Liver (tissue), 9 donors: ENCODE results near the gene WDR74. TPM values are rescaled to one million over a fixed set of nuclear protein-coding genes. Genes with fewer than 3 reads are reported as not detected.

ENCODE experiments used
- DNase-seq: peaks from one replicate; pipeline ENCODE4 v3.0.0-alpha.2; 2017; ENCODE audit warnings: low spot score
- H3K27ac ChIP-seq, 2 donors: one replicate each; pipeline ENCODE4 v1.7.0; 2013; ENCODE audit warnings: inconsistent platforms in 2 of 2, low read length in 2 of 2, control low read depth in 1 of 2, low read depth in 1 of 2, mild to moderate bottlenecking in 1 of 2
- H3K27me3 ChIP-seq, 4 donors: one replicate each; pipeline versions ENCODE4 v1.6.1 to v1.7.0; 2013; ENCODE audit warnings: low read length in 3 of 4, inconsistent platforms in 1 of 4, mild to moderate bottlenecking in 1 of 4, moderate library complexity in 1 of 4; ENCODE audit not compliant: control insufficient read depth in 4 of 4, insufficient read depth in 4 of 4
- H3K36me3 ChIP-seq, 4 donors: one replicate each; pipeline versions ENCODE4 v1.6.1 to v1.7.0; 2013; ENCODE audit warnings: low read length in 3 of 4, mild to moderate bottlenecking in 3 of 4, low read depth in 1 of 4, moderate library complexity in 1 of 4; ENCODE audit not compliant: control insufficient read depth in 4 of 4, insufficient read depth in 3 of 4
- H3K4me1 ChIP-seq, 4 donors: one replicate each; pipeline versions ENCODE4 v1.6.1 to v1.7.0; 2013; ENCODE audit warnings: low read length in 3 of 4, mild to moderate bottlenecking in 3 of 4, moderate library complexity in 1 of 4; ENCODE audit not compliant: control insufficient read depth in 4 of 4, insufficient read depth in 4 of 4
- H3K4me3 ChIP-seq, 3 donors: one replicate each; pipeline versions ENCODE4 v1.6.1 to v1.7.0; 2013; ENCODE audit warnings: low read length in 3 of 3, control low read depth in 1 of 3, low read depth in 1 of 3, mild to moderate bottlenecking in 1 of 3
- H3K9ac ChIP-seq, 2 donors: one replicate each; pipeline ENCODE4 v1.7.0; 2013; ENCODE audit warnings: low read length in 2 of 2, mild to moderate bottlenecking in 2 of 2, moderate library complexity in 2 of 2, control low read depth in 1 of 2, low read depth in 1 of 2
- H3K9me3 ChIP-seq, 4 donors: one replicate each; pipeline versions ENCODE4 v1.6.1 to v1.7.0; 2013; ENCODE audit warnings: low read length in 3 of 4; ENCODE audit not compliant: control insufficient read depth in 4 of 4
- EGR1 ChIP-seq, 2 donors: IDR thresholded peaks; 2 replicates each; pipeline ENCODE4 v1.6.1; 2016 to 2018; ENCODE audit warnings: antibody characterized with exemption in 2 of 2, low read depth in 2 of 2
- FOXA1 ChIP-seq: IDR thresholded peaks from 2 replicates; pipeline ENCODE4 v1.6.1; 2016; ENCODE audit warnings: antibody characterized with exemption
- FOXA2 ChIP-seq: IDR thresholded peaks from 2 replicates; pipeline ENCODE4 v1.6.1; 2016; ENCODE audit warnings: antibody characterized with exemption
- GABPA ChIP-seq, 2 donors: IDR thresholded peaks in 1 of 2; conservative IDR thresholded peaks in 1 of 2; 2 replicates each; pipeline ENCODE4 v1.6.1; 2016; ENCODE audit warnings: antibody characterized with exemption in 2 of 2, mild to moderate bottlenecking in 1 of 2, moderate library complexity in 1 of 2
- HNF4A ChIP-seq, 2 donors: conservative IDR thresholded peaks; 2 replicates each; pipeline ENCODE4 v1.6.1; 2016; ENCODE audit warnings: antibody characterized with exemption in 2 of 2, mild to moderate bottlenecking in 2 of 2
- HNF4G ChIP-seq: IDR thresholded peaks from 2 replicates; pipeline ENCODE4 v1.6.1; 2016; ENCODE audit warnings: antibody characterized with exemption
- JUND ChIP-seq, 2 donors: IDR thresholded peaks; 2 replicates each; pipeline ENCODE4 v1.6.1; 2016; ENCODE audit warnings: antibody characterized with exemption in 2 of 2
- NR2F2 ChIP-seq: IDR thresholded peaks from 2 replicates; pipeline ENCODE4 v1.6.1; 2016; ENCODE audit warnings: antibody characterized with exemption
- RAD21 ChIP-seq, 2 donors: IDR thresholded peaks; 2 replicates each; pipeline ENCODE4 v1.6.1; 2016; ENCODE audit warnings: antibody characterized with exemption in 2 of 2, mild to moderate bottlenecking in 2 of 2
- RXRA ChIP-seq, 2 donors: IDR thresholded peaks; 2 replicates each; pipeline ENCODE4 v1.6.1; 2017 to 2018; ENCODE audit warnings: antibody characterized with exemption in 2 of 2, mild to moderate bottlenecking in 1 of 2
- SP1 ChIP-seq: IDR thresholded peaks from 2 replicates; pipeline ENCODE4 v1.6.1; 2018; ENCODE audit warnings: antibody characterized with exemption, mild to moderate bottlenecking
- TAF1 ChIP-seq: conservative IDR thresholded peaks from 2 replicates; pipeline ENCODE4 v1.6.1; 2016; ENCODE audit warnings: antibody characterized with exemption, mild to moderate bottlenecking
- YY1 ChIP-seq: IDR thresholded peaks from 2 replicates; pipeline ENCODE4 v1.6.1; 2016; ENCODE audit warnings: antibody characterized with exemption, mild to moderate bottlenecking
- WGBS: extraction: QIAGEN DNeasy Blood & Tissue Kit; methylation state at CpG from one replicate; pipeline ENCODE4 v1.1.7; 2013; 5-methylcytosine and 5-hydroxymethylcytosine counted together
- polyA plus RNA-seq, 2 donors: library from polyadenylated mRNA; stranded (reverse) in 1 of 2; unstranded in 1 of 2; fragments of 200-250 nt in 1 of 2; fragments of >200 nt in 1 of 2; fragmentation: Nextera tagmentation in 1 of 2; extraction: Ambion mirVana in 1 of 2; gene quantifications; one replicate each; pipeline versions ENCODE4 v1.2.1 to v1.2.3, GENCODE V29; 2013 to 2015
- total RNA-seq, 2 donors: library from RNA; depleted of rRNA; stranded (reverse); fragments of >200 nt; gene quantifications; one replicate each; pipeline ENCODE4 v1.2.3, GENCODE V29; 2014
- TF ChIP-seq, protein P1 (sequence below): IDR thresholded peaks from 2 replicates; pipeline ENCODE4 v1.6.1; 2016; ENCODE audit warnings: antibody characterized with exemption, mild to moderate bottlenecking
- TF ChIP-seq, protein P2 (sequence below): fragments of 150-350 bp; IDR thresholded peaks from 2 replicates; pipeline ENCODE4 v1.5.1; 2017; ENCODE audit warnings: improper control_type of control experiment, low read depth, low read length; ENCODE audit not compliant: missing input control
- TF ChIP-seq, protein P3 (sequence below): IDR thresholded peaks from 2 replicates; pipeline ENCODE4 v1.6.1; 2016; ENCODE audit warnings: antibody characterized with exemption
- donor health status: healthy.
- donor health status: healthy.
- donor health status: healthy.
- donor health status: healthy.
- donor health status: healthy.

WDR74 gene
- total and polyA plus RNA-seq, 4 donors, result 17.1 to 22.5 (median 20.5) TPM

- under 1% methylated on average over 77 of the region's 77 CpGs for WGBS
- H3K36me3 ChIP-seq, result peaks cover 7 to 29% (median 20%) of the 10 kb centered on the region in 4 donors
These were observed 34.1 kb downstream of the WDR74 start, which contains the start of gene NXF1 for GRCh38 chr11:62805076-62805892. Gene NXF1, minus strand, starts transcription at chr11:62805440. Its CDS starts 84 bp downstream, at chr11:62805356.

DNA sequence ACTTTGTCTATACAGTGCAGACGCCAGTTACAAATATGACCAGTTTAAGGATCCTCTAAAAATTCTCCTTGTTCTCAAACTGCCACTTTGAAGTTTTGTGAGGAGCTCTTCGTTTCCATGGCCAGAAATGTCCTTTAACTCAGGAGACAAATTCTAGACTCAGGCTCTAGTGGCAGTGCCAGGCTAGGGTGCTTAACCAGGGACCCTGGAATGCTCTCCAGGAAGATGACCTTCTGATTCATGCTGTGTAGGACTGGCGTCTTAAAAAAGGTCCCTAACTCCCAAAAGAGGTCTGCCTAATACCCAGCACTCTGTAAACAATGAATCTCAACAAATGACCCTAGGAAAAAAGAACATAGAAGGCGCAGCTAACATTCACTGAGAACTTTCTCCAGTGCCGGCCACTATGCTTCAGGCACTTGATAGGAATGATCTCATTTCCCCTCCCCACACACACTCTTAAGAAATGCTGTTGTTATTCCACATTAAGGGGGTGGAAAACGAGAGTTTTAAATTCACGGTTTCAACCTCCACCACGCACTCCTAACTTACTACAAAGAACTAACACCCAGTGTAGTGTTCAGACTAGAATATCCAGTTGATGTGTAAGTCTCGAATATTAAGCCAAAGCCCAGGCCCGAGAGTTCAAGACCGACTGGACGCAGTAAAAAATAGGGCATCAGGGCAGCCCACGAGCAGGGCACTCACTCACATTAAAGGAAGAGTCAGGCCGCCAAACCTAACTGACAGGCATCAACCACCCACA lies 34.9 kb downstream of the WDR74 start:
- Histone ChIP-seq H3K9ac (peak overlapping the region; percentile 66 to 96), H3K9me3 (no peaks in the 10 kb centered on the region), H3K27me3 (no peaks in the 10 kb centered on the region), H3K4me1 (peaks cover 0 to 27% (median 16%) of the 10 kb centered on the region in 4 donors), H3K27ac (peak overlapping the region; percentile 73 to 87), H3K4me3 (peak overlapping the region; percentile 71 to 95 (median 90)), H3K36me3 (peaks cover 12 to 37% (median 28%) of the 10 kb centered on the region in 4 donors)
- no peak for DNase-seq
- 6% methylated on average over 14 of the region's 14 CpGs for WGBS
- TF ChIP-seq NR2F2 (no peak), TAF1 (no peak), RXRA (IDR thresholded peaks at IDR 0.05) (no peak), FOXA2 (no peak), HNF4G (no peak), RAD21 (IDR thresholded peaks at IDR 0.05) (no peak), SP1 (no peak), EGR1 (IDR thresholded peaks at IDR 0.05; ENCODE audit: low read depth in 2 of 2) (no peak)
- TF ChIP-seq, protein P1, sequence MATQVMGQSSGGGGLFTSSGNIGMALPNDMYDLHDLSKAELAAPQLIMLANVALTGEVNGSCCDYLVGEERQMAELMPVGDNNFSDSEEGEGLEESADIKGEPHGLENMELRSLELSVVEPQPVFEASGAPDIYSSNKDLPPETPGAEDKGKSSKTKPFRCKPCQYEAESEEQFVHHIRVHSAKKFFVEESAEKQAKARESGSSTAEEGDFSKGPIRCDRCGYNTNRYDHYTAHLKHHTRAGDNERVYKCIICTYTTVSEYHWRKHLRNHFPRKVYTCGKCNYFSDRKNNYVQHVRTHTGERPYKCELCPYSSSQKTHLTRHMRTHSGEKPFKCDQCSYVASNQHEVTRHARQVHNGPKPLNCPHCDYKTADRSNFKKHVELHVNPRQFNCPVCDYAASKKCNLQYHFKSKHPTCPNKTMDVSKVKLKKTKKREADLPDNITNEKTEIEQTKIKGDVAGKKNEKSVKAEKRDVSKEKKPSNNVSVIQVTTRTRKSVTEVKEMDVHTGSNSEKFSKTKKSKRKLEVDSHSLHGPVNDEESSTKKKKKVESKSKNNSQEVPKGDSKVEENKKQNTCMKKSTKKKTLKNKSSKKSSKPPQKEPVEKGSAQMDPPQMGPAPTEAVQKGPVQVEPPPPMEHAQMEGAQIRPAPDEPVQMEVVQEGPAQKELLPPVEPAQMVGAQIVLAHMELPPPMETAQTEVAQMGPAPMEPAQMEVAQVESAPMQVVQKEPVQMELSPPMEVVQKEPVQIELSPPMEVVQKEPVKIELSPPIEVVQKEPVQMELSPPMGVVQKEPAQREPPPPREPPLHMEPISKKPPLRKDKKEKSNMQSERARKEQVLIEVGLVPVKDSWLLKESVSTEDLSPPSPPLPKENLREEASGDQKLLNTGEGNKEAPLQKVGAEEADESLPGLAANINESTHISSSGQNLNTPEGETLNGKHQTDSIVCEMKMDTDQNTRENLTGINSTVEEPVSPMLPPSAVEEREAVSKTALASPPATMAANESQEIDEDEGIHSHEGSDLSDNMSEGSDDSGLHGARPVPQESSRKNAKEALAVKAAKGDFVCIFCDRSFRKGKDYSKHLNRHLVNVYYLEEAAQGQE, result no peak
- TF ChIP-seq, protein P2, sequence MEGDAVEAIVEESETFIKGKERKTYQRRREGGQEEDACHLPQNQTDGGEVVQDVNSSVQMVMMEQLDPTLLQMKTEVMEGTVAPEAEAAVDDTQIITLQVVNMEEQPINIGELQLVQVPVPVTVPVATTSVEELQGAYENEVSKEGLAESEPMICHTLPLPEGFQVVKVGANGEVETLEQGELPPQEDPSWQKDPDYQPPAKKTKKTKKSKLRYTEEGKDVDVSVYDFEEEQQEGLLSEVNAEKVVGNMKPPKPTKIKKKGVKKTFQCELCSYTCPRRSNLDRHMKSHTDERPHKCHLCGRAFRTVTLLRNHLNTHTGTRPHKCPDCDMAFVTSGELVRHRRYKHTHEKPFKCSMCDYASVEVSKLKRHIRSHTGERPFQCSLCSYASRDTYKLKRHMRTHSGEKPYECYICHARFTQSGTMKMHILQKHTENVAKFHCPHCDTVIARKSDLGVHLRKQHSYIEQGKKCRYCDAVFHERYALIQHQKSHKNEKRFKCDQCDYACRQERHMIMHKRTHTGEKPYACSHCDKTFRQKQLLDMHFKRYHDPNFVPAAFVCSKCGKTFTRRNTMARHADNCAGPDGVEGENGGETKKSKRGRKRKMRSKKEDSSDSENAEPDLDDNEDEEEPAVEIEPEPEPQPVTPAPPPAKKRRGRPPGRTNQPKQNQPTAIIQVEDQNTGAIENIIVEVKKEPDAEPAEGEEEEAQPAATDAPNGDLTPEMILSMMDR, result no peak

More at GRCh38 chr11:62805076-62805892, 34.1 kb downstream of the WDR74 start, which contains the start of gene NXF1:
- TF ChIP-seq GABPA (IDR thresholded peaks at IDR 0.05 in 1 of 2, conservative IDR thresholded peaks at IDR 0.05 in 1 of 2), result peak in 1 of 2 donors; percentile 67
- peak; percentile 48 to 56 for TF ChIP-seq RXRA (IDR thresholded peaks at IDR 0.05)
- no peak for TF ChIP-seq NR2F2
- TF ChIP-seq JUND (IDR thresholded peaks at IDR 0.05), result peak in 1 of 2 donors; percentile 43
- peak; percentile 85 for TF ChIP-seq SP1
- TF ChIP-seq, protein P3, sequence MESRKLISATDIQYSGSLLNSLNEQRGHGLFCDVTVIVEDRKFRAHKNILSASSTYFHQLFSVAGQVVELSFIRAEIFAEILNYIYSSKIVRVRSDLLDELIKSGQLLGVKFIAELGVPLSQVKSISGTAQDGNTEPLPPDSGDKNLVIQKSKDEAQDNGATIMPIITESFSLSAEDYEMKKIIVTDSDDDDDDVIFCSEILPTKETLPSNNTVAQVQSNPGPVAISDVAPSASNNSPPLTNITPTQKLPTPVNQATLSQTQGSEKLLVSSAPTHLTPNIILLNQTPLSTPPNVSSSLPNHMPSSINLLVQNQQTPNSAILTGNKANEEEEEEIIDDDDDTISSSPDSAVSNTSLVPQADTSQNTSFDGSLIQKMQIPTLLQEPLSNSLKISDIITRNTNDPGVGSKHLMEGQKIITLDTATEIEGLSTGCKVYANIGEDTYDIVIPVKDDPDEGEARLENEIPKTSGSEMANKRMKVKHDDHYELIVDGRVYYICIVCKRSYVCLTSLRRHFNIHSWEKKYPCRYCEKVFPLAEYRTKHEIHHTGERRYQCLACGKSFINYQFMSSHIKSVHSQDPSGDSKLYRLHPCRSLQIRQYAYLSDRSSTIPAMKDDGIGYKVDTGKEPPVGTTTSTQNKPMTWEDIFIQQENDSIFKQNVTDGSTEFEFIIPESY, result no peak
- TF ChIP-seq FOXA1, result peak; percentile 44
- peak; percentile 83 for TF ChIP-seq YY1
- TF ChIP-seq, protein P1, result peak; percentile 97
- TF ChIP-seq TAF1, result peak; percentile 99
- TF ChIP-seq FOXA2, result no peak
- TF ChIP-seq RAD21 (IDR thresholded peaks at IDR 0.05), result peak in 1 of 2 donors; percentile 14
- peak in 1 of 2 donors; percentile 50 for TF ChIP-seq EGR1 (IDR thresholded peaks at IDR 0.05; ENCODE audit: low read depth in 2 of 2)
- TF ChIP-seq HNF4A (conservative IDR thresholded peaks at IDR 0.05), result peak in 1 of 2 donors; percentile 8
- Histone ChIP-seq H3K27ac (peak within 1 kb of the TSS; percentile 80 to 90), H3K4me3 (peak within 1 kb of the TSS; percentile 71 to 95 (median 90)), H3K9me3 (no peaks in the 10 kb centered on the region), H3K9ac (peak within 1 kb of the TSS; percentile 66 to 96), H3K4me1 (peaks cover 0 to 27% (median 16%) of the 10 kb centered on the region in 4 donors), H3K27me3 (no peaks in the 10 kb centered on the region)
- peak; percentile 98 for DNase-seq
